AG09309 (cell line): ENCODE results near the gene TMEM42.
"Not testable (repeated sequence)": the region's sequence is repeated elsewhere in the genome, so short reads cannot be mapped to it uniquely, and the experiment has no call there.

Experiments used
- DNase-seq: peaks from one replicate; pipeline ENCODE4 v3.0.0-alpha.2; 2010; ENCODE audit warnings: low read depth
- H3K4me3 ChIP-seq: 2 replicates; pipeline ENCODE4 v1.5.1; 2011; ENCODE audit warnings: mild to moderate bottlenecking, low read depth, low read length, moderate library complexity; ENCODE audit not compliant: control insufficient read depth
- CTCF ChIP-seq: IDR thresholded peaks from 2 replicates; pipeline ENCODE4 v1.5.1; 2011; ENCODE audit warnings: mild to moderate bottlenecking, low read depth, low read length, inconsistent platforms; ENCODE audit not compliant: insufficient read depth, control insufficient read depth; ENCODE audit errors: missing control alignments

The TMEM42 gene

DNA sequence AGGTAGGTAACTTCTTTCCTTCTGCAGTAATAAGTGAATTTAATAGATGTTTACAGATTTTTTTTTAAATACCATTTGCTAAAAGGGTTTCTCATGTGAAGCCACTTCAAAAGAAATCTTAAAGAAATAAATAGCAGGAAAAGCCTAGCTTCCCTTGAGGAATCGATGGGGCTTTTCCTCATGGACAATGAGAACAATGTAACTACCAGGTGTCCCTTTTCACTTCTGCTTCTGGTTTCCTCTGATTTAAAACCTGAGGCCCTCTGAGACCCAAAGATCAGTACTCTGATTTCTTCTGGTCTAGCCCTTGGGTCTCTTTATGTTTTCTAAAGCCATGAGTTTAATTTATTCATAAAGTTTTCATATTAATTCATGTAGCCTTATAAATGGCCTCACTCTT is 13.1 kb upstream of the TMEM42 start:
- DNase-seq, result no peak
- no peak overlapping the region for H3K4me3 ChIP-seq
- TF ChIP-seq CTCF, result no peak

GRCh38 chr3:44856663-44857062 is 5.0 kb upstream of the TMEM42 start:
- not testable (repeated sequence) for DNase-seq

GRCh38 chr3:44860117-44860516 is 1.6 kb upstream of the TMEM42 start:
- TF ChIP-seq CTCF, result no peak
- no peak for DNase-seq

More at GRCh38 chr3:44856663-44857062, 5.0 kb upstream of the TMEM42 start:
- H3K4me3 ChIP-seq, result not testable (repeated sequence)

GRCh38 chr3:44862226-44862637 is 520 bp downstream of the TMEM42 start:
- TF ChIP-seq CTCF, result no peak
- DNase-seq, result no peak

More at GRCh38 chr3:44860117-44860516, 1.6 kb upstream of the TMEM42 start:
- H3K4me3 ChIP-seq, result no peak overlapping the region

GRCh38 chr3:44865272-44866035 is 3.7 kb downstream of the TMEM42 start:
- no peak overlapping the region for H3K4me3 ChIP-seq
- no peak for DNase-seq
- no peak for TF ChIP-seq CTCF

More at GRCh38 chr3:44862226-44862637, 520 bp downstream of the TMEM42 start:
- H3K4me3 ChIP-seq, result peak overlapping the region; percentile 82

DNA sequence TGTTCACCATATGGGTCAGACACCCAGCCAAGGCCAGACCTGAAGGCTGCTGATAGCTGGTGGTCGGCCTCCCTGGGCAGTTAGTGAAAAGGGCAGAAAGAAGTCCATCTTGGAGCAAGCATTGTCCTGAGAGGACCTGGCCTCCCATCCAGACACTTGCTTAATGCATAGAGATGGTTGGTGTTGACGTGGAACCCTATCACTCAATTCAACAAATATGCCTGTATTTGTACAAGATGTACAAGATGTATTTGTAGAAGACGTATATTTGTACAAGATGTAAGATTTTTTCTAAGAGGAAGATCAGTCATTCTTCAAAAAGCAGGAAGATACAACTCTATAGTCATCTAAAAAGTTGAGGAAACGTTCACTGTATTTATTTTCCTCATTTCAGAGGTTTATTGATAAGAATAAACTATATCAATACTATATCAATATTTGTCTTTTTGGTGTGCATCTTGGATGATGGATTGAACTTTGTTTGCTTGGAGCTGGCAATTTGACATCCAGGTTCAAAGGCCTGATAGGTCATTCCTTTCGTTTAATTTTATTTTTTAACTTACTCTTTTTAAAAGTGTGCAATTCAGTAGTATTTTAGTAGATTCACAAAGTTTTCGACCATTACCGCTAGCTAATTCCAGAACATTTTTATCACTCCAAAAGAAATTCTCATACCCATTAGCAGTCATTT is 5.9 kb downstream of the TMEM42 start:
- no peak for DNase-seq
- TF ChIP-seq CTCF, result no peak
- no peak overlapping the region for H3K4me3 ChIP-seq
